Measurements from ENCODE around the gene UCN2.

Gene UCN2
- total RNA-seq, result 0 to 0.17 (median 0.09) reads per million in 3 donors

GRCh38 chr3:48563382-48563918 is at the start of gene UCN2:
TSS of gene UCN2 (minus strand) at chr3:48563781. CDS start at chr3:48563124, 657 bp downstream.
- Histone ChIP-seq H3K36me3 (ENCODE audit: control insufficient read depth, insufficient read depth, low read length) (no peaks in the 10 kb centered on the region), H3K27ac (ENCODE audit: insufficient read depth, low read length, poor library complexity, severe bottlenecking) (no peak within 1 kb of the TSS), H3K4me3 (ENCODE audit: insufficient read depth, low read depth, low read length, poor library complexity, severe bottlenecking) (no peak within 1 kb of the TSS), H3K4me1 (ENCODE audit: control insufficient read depth, insufficient read depth, low read length, poor library complexity, severe bottlenecking) (no peaks in the 10 kb centered on the region), H3K27me3 (replicated peaks; ENCODE audit: control insufficient read depth, insufficient read depth, low read length, poor library complexity, severe bottlenecking) (no peaks in the 10 kb centered on the region), H3K9me3 (ENCODE audit: control insufficient read depth, low read length) (no peaks in the 10 kb centered on the region)
- DNase-seq, result no peak

GRCh38 chr3:48612309-48612708 is 48.7 kb upstream of the UCN2 start:
- H3K4me3 ChIP-seq (ENCODE audit: insufficient read depth, low read depth, low read length, poor library complexity, severe bottlenecking), result no peak overlapping the region
- H3K9me3 ChIP-seq (ENCODE audit: control insufficient read depth, low read length), result no peaks in the 10 kb centered on the region
- H3K4me1 ChIP-seq (ENCODE audit: control insufficient read depth, insufficient read depth, low read length, poor library complexity, severe bottlenecking), result no peaks in the 10 kb centered on the region
- DNase-seq, result no peak
- no peaks in the 10 kb centered on the region for H3K36me3 ChIP-seq (ENCODE audit: control insufficient read depth, insufficient read depth, low read length)
- H3K27me3 ChIP-seq (replicated peaks; ENCODE audit: control insufficient read depth, insufficient read depth, low read length, poor library complexity, severe bottlenecking), result no peaks in the 10 kb centered on the region
- no peak overlapping the region for H3K27ac ChIP-seq (ENCODE audit: insufficient read depth, low read length, poor library complexity, severe bottlenecking)

DNA sequence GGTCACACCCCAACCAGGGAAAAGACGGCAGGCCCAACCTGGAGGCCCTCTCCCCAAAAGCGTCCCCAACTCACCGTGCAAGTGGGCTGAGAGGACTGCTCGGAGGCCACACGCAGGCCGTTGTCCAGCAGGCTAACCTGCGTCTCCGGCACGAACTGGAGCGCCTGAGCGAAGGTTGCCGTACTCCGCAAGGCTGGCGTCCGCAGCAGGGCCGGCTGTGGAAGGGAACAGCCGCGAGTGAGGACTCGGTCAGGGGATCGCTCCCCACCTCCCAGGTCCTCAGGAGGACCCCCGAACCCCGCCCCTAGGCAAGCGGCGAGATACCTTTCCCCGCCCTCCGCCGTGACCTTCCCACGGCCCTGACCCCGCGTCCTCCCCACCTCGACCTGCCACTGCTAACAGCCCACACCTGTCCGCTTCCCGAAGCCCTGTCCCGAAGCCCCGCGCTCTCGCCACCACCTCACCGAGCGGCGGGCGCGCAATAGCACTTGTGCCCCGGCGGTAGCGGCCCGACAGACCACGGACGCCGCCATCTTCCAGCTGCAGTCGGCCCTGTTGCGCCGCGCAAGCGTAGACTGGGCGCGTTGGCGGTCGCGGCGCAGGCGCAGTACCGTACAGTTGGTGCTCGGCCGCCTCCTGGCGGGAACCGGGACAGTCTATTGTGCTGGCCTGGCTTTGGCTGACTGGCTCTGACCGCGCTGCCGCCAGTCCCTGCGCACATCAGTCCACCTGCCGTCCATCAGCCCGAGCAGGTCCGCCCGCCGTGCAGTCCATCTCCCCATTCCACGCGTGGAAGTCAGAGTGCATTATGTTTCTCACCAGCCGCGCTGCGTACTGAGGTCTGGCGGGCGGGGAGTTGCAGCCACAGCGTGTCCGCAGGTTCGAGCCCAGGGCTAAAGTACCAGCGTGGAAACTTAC is 45.8 kb upstream of the UCN2 start, which contains the start of gene UQCRC1:
TSS of gene UQCRC1 (minus strand) at position 559 of the 918 bp plus-strand sequence. CDS start at position 533, 26 bp downstream.
- peak; percentile 82 to 89 (median 85) for DNase-seq
- H3K9me3 ChIP-seq (ENCODE audit: control insufficient read depth, low read length), result no peaks in the 10 kb centered on the region
- H3K27me3 ChIP-seq (replicated peaks; ENCODE audit: control insufficient read depth, insufficient read depth, low read length, poor library complexity, severe bottlenecking), result no peaks in the 10 kb centered on the region
- no peaks in the 10 kb centered on the region for H3K4me1 ChIP-seq (ENCODE audit: control insufficient read depth, insufficient read depth, low read length, poor library complexity, severe bottlenecking)
- peak within 1 kb of the TSS; percentile 83 for H3K27ac ChIP-seq (ENCODE audit: insufficient read depth, low read length, poor library complexity, severe bottlenecking)
- H3K4me3 ChIP-seq (ENCODE audit: insufficient read depth, low read depth, low read length, poor library complexity, severe bottlenecking), result peak within 1 kb of the TSS; percentile 98
- peaks cover 14% of the 10 kb centered on the region for H3K36me3 ChIP-seq (ENCODE audit: control insufficient read depth, insufficient read depth, low read length)

DNA sequence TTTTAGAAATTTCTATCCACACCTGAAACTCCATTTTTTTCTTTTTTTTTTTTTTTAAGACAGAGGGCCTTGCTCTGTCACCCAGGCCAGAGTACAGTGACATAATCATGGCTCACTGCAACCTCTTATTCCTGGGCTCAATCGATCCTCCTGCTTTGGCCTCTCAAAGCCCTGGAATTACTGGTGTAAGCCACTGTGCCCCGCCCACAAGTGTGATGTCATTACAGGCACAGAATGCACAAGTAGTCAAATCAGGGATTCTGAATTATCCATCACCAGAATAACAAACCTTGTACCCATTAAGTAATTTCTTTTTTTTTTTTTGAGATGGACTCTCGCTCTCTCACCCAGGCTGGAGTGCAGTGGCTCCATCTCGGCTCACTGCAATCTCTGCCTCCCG is 43.9 kb upstream of the UCN2 start:
- no peak overlapping the region for H3K27ac ChIP-seq (ENCODE audit: insufficient read depth, low read length, poor library complexity, severe bottlenecking)
- H3K36me3 ChIP-seq (ENCODE audit: control insufficient read depth, insufficient read depth, low read length), result peaks cover 33% of the 10 kb centered on the region
- no peak for DNase-seq
- no peaks in the 10 kb centered on the region for H3K27me3 ChIP-seq (replicated peaks; ENCODE audit: control insufficient read depth, insufficient read depth, low read length, poor library complexity, severe bottlenecking)
- H3K4me3 ChIP-seq (ENCODE audit: insufficient read depth, low read depth, low read length, poor library complexity, severe bottlenecking), result no peak overlapping the region
- no peaks in the 10 kb centered on the region for H3K4me1 ChIP-seq (ENCODE audit: control insufficient read depth, insufficient read depth, low read length, poor library complexity, severe bottlenecking)
- no peaks in the 10 kb centered on the region for H3K9me3 ChIP-seq (ENCODE audit: control insufficient read depth, low read length)

DNA sequence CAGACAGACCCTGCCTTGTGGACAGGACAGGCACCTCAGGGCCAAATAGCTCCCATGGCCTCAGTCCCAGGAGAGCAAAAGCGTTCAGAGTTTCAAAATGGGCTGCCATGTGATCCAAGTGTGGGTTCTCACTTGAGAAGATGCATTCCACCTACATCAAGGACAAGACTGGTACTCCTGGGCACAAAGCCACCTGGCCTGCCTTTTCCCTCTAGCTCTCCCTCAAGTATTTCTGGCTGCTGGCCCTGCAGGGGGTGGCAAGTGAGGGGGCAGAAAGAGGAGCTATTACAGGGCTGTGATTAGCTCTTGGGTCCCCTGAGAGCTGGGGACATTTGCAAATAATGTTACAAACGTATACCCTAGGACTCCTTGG is 38.0 kb upstream of the UCN2 start:
- DNase-seq, result no peak
- H3K4me1 ChIP-seq (ENCODE audit: control insufficient read depth, insufficient read depth, low read length, poor library complexity, severe bottlenecking), result no peaks in the 10 kb centered on the region
- H3K4me3 ChIP-seq (ENCODE audit: insufficient read depth, low read depth, low read length, poor library complexity, severe bottlenecking), result no peak overlapping the region
- H3K27me3 ChIP-seq (replicated peaks; ENCODE audit: control insufficient read depth, insufficient read depth, low read length, poor library complexity, severe bottlenecking), result no peaks in the 10 kb centered on the region
- H3K27ac ChIP-seq (ENCODE audit: insufficient read depth, low read length, poor library complexity, severe bottlenecking), result no peak overlapping the region
- H3K9me3 ChIP-seq (ENCODE audit: control insufficient read depth, low read length), result no peaks in the 10 kb centered on the region
- peaks cover 78% of the 10 kb centered on the region for H3K36me3 ChIP-seq (ENCODE audit: control insufficient read depth, insufficient read depth, low read length)

DNA sequence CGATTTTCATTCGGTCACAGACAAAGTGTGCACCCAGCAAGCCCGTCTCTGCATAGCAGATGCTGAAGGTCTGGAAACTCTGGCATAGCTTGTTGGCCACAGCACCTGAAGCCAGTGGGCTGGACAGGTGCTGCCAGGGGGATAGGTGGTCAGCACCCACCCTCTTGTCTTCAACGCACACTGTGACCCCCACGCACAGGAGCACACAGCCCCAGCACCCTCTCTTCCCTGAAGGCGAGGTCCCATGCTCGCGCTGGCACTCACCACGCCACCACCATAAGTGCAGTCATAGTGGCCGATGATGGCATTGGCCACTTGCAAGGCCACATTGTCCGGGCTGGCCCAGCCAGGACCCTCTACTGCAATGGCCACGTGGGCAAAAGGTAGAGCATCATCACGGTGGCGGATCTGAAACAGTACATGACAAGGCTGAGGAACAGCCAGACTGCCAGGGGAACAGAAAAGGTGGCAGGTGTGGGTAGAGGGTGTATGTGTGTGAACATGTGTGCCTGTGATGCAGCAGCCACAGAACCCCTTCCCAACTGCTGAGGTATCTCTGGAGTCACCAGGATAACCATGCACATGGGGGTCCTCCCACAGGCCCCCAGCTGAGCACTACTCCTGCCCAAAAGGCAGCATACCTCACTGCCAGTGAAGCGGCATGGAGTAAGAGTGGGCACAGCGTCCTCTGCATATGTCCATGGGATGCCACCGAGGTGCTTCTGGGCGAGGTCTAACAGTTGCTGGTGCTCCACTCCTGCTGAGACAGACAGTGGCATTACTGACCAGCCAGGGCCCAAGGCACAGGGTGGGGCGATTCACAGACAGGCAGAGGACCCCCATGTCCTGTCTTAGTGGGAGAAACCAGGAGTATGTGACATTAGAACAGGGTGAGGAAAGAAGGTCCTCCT is 37.4 kb upstream of the UCN2 start:
- peaks cover 78% of the 10 kb centered on the region for H3K36me3 ChIP-seq (ENCODE audit: control insufficient read depth, insufficient read depth, low read length)
- no peaks in the 10 kb centered on the region for H3K9me3 ChIP-seq (ENCODE audit: control insufficient read depth, low read length)
- H3K4me1 ChIP-seq (ENCODE audit: control insufficient read depth, insufficient read depth, low read length, poor library complexity, severe bottlenecking), result no peaks in the 10 kb centered on the region
- DNase-seq, result no peak
- H3K4me3 ChIP-seq (ENCODE audit: insufficient read depth, low read depth, low read length, poor library complexity, severe bottlenecking), result no peak overlapping the region
- H3K27ac ChIP-seq (ENCODE audit: insufficient read depth, low read length, poor library complexity, severe bottlenecking), result no peak overlapping the region
- no peaks in the 10 kb centered on the region for H3K27me3 ChIP-seq (replicated peaks; ENCODE audit: control insufficient read depth, insufficient read depth, low read length, poor library complexity, severe bottlenecking)

DNA sequence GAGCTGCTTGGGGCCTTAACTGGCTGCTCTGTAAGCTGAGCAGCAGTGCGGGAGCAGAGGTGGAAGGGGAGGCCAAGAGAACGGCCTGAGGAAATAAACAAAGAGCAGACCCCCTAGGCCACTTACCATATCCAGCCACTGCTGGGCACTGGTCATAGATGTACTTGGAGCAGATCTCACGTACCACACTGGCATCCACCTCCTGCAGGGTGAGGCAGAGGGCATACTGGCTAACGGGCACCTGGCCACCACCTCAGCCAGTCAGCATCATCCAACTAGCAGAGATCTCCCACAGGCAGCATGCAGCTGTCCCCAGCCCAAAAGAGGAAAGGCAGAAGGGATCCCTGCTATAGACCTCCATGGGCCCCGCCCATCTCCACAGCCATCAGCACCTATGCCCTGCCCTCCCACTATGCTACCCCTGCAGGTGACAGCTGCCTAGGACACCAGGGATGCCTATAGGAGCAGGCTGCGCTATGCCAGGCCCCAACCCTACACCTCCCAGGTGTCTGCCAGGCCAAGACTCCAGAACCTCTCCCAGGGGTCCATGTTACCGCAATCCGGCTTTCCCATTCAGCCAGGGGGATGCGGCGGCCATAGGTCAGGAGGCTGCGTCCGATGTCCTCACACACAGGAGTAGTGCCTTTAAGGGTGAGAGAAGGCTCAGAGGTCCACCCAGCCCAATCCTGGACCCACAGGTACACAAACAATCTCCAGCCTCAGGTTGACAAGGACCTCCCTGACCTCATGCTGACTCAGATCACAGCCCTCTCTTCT is 36.1 kb upstream of the UCN2 start:
- no peaks in the 10 kb centered on the region for H3K27me3 ChIP-seq (replicated peaks; ENCODE audit: control insufficient read depth, insufficient read depth, low read length, poor library complexity, severe bottlenecking)
- DNase-seq, result no peak
- H3K27ac ChIP-seq (ENCODE audit: insufficient read depth, low read length, poor library complexity, severe bottlenecking), result no peak overlapping the region
- H3K9me3 ChIP-seq (ENCODE audit: control insufficient read depth, low read length), result no peaks in the 10 kb centered on the region
- H3K4me1 ChIP-seq (ENCODE audit: control insufficient read depth, insufficient read depth, low read length, poor library complexity, severe bottlenecking), result peaks cover 3% of the 10 kb centered on the region
- H3K4me3 ChIP-seq (ENCODE audit: insufficient read depth, low read depth, low read length, poor library complexity, severe bottlenecking), result no peak overlapping the region
- peaks cover 67% of the 10 kb centered on the region for H3K36me3 ChIP-seq (ENCODE audit: control insufficient read depth, insufficient read depth, low read length)

- Histone ChIP-seq H3K36me3 (ENCODE audit: control insufficient read depth, insufficient read depth, low read length) (peaks cover 61% of the 10 kb centered on the region), H3K4me1 (ENCODE audit: control insufficient read depth, insufficient read depth, low read length, poor library complexity, severe bottlenecking) (peaks cover 5% of the 10 kb centered on the region), H3K4me3 (ENCODE audit: insufficient read depth, low read depth, low read length, poor library complexity, severe bottlenecking) (no peak overlapping the region), H3K27ac (ENCODE audit: insufficient read depth, low read length, poor library complexity, severe bottlenecking) (no peak overlapping the region), H3K27me3 (replicated peaks; ENCODE audit: control insufficient read depth, insufficient read depth, low read length, poor library complexity, severe bottlenecking) (peaks cover 4% of the 10 kb centered on the region), H3K9me3 (ENCODE audit: control insufficient read depth, low read length) (no peaks in the 10 kb centered on the region)
- no peak for DNase-seq
Observed at GRCh38 chr3:48599077-48599501, 35.5 kb upstream of the UCN2 start.

GRCh38 chr3:48598323-48599076 is 34.9 kb upstream of the UCN2 start:
- Histone ChIP-seq H3K4me3 (ENCODE audit: insufficient read depth, low read depth, low read length, poor library complexity, severe bottlenecking) (no peak overlapping the region), H3K4me1 (ENCODE audit: control insufficient read depth, insufficient read depth, low read length, poor library complexity, severe bottlenecking) (peaks cover 5% of the 10 kb centered on the region), H3K36me3 (ENCODE audit: control insufficient read depth, insufficient read depth, low read length) (peaks cover 55% of the 10 kb centered on the region), H3K27me3 (replicated peaks; ENCODE audit: control insufficient read depth, insufficient read depth, low read length, poor library complexity, severe bottlenecking) (peaks cover 5% of the 10 kb centered on the region), H3K9me3 (ENCODE audit: control insufficient read depth, low read length) (no peaks in the 10 kb centered on the region), H3K27ac (ENCODE audit: insufficient read depth, low read length, poor library complexity, severe bottlenecking) (no peak overlapping the region)
- DNase-seq, result no peak

Data from effector memory CD4-positive, alpha-beta T cell (primary cell).